Measurements from ENCODE around the gene SLIT2.

Gene SLIT2, protein sequence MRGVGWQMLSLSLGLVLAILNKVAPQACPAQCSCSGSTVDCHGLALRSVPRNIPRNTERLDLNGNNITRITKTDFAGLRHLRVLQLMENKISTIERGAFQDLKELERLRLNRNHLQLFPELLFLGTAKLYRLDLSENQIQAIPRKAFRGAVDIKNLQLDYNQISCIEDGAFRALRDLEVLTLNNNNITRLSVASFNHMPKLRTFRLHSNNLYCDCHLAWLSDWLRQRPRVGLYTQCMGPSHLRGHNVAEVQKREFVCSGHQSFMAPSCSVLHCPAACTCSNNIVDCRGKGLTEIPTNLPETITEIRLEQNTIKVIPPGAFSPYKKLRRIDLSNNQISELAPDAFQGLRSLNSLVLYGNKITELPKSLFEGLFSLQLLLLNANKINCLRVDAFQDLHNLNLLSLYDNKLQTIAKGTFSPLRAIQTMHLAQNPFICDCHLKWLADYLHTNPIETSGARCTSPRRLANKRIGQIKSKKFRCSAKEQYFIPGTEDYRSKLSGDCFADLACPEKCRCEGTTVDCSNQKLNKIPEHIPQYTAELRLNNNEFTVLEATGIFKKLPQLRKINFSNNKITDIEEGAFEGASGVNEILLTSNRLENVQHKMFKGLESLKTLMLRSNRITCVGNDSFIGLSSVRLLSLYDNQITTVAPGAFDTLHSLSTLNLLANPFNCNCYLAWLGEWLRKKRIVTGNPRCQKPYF (N-terminal part only)

DNA sequence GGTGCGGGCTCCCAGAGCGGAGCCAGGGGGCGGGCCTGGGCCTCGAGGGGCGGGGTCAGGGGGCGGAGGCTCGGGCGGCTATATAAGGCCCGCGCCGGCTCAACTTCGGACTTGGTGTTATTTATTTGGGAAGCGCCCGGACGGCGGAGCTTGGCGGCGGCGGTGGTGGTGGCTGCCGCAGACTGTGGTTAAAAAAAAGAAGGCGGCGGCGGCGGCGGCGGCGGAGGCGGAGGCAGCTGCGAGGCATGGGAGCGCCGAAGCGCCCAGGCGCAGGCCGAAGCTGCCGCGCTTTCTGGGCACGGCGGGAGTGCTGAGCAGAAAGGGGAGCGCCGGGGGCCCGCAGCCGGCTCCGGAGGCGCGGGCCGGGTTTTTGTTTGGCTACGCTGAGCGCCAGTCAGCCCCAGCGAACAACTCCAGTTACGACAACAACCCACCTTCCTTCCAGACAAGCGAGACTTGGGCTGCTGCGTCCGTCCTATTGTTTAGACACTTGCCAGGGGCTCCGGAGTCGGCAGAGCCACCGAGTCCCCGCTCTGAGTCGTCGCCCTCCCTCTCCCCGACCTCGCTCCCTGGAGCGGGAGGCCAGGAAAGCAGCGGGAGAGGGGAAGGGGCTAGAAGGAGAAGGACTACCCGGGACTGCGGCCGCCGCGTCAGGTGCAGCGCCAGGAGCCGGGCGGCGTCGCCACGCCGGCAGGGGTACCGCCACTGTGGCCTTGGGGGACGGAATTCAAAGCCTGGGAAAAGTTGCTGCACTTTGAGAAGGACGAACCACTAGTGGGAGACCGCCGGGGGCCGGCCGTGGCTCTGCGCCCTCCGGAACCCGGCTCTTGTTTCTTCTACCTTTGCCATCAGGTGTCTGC is at the start of gene SLIT2:
SLIT2 (plus strand) TSS at position 110 of the 860 bp plus-strand sequence. CDS start 1,911 bp downstream, outside the sequence.
- DNase-seq = peak in 1 of 2 donors; percentile 45

DNA sequence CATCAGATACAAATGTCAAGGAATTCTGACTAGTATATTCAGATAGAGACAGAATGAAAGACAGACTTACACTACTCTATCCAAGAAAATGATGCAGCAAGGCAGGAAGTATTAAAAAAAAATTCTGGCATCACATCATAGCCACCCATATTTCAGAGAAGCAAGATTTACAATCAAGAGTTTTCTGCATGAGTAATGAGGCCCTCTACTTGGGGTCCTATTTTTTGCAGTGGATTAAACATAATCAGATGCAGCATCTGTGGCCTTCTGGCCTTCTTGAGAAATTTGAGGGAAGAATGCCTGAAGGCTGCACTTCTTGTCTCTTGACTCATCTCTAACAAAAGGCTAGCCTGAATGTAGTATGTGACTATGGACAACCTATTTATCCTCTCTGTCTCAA is 48.2 kb upstream of the SLIT2 start:
- DNase-seq = no peak

GRCh38 chr4:20217521-20217920 is 34.2 kb upstream of the SLIT2 start:
- DNase-seq = no peak

GRCh38 chr4:20217951-20218350 is 33.8 kb upstream of the SLIT2 start:
- DNase-seq = no peak

GRCh38 chr4:20219521-20219920 is 32.2 kb upstream of the SLIT2 start:
- DNase-seq = no peak

GRCh38 chr4:20237894-20238537 is 13.7 kb upstream of the SLIT2 start:
- no peak for DNase-seq

DNA sequence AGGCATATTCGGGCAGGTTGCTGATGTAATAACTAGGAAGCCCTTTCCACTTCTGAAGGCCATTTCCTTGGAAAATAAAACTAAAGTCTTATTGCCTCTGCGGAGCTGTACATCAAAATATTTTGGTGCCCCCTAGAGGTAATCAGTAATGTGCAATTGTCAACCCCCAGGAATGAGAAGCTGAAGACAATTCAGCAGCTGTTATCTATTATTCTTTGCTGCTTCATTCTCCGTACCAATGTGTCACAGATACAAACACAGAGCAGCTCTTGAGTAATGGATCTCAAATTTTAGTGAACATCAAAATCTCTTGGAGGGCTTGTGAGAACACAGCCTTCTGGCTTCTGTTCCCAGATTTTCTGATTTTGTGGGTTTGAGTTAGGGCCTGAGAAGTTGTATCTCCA is 3.5 kb upstream of the SLIT2 start:
- no peak for DNase-seq

- no peak for DNase-seq
Observed at GRCh38 chr4:20249333-20249732, 2.4 kb upstream of the SLIT2 start.

- DNase-seq = no peak
Observed at GRCh38 chr4:20251031-20251795, 492 bp upstream of the SLIT2 start.

DNA sequence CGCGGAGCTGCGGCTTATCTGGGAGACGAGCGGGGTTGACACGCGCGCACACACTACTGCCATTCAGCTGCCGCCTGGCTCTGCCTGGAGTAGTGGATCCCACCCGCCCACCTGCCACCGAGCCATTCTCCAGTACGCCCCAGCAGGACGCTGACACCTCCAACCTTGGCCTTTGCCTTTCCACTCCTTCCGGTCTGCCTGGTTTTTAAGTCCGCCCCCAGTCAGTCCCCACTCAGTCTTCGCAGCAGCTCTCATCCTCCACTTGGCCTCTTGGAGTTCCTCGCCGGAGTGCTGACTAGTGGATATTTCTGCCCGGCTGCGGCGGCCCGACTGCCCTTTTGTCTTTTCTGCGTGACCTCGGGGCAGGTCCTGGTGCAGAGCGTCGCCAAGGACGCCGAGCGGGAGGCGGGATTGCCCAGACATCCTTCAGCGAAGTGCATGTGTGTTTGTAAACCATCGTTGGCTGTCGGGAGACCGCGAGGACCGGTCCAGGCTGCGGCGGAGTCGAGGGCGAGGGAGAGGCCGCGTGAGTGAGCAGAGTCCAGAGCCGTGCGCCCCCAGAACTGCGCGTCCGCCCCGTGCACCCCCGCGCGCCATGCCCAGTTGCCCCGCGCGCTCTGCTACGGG is 1.1 kb downstream of the SLIT2 start:
- no peak for DNase-seq

DNA sequence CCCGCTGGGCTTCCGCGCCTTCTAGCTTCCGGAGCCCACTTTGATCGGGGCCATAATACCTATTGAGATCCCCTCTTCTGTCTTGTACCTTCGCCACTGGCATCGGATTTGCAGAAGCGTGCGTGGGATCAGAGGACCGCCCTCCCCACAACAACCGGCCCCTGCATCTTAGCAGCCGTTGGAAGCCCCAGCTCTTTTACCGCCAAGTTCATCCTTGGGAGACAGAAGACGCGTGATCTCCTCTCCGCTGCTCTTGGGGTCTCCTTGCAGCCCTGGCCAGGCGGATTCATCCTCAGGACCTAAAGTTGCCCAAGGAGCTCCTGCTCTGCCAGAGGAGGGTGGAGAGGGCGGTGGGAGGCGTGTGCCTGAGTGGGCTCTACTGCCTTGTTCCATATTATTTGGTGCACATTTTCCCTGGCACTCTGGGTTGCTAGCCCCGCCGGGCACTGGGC is 1.6 kb downstream of the SLIT2 start:
- no peak for DNase-seq

DNA sequence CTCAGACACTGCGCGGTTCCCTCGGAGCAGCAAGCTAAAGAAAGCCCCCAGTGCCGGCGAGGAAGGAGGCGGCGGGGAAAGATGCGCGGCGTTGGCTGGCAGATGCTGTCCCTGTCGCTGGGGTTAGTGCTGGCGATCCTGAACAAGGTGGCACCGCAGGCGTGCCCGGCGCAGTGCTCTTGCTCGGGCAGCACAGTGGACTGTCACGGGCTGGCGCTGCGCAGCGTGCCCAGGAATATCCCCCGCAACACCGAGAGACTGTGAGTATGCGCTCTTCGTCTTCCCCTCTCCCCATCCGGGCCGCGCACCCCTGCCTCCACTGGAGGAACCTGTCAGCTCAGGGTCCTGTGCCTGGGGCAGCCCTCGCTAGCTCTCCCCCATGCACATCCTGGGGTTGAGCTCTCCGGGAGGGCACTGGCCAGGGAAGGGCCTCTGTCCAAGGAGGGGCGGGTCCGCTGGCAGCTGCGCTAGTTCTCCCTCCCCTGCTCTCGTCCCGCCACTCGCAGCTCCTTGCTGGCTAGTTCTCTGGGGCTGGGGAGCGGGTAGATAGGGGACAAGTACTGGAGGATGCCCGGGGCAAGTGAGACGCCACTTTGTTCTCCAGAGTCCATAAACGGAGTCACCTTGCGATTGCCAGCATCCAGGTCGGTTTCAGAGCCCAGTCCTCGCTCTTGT is 2.2 kb downstream of the SLIT2 start:
- DNase-seq = peak in 1 of 2 donors; percentile 1

DNA sequence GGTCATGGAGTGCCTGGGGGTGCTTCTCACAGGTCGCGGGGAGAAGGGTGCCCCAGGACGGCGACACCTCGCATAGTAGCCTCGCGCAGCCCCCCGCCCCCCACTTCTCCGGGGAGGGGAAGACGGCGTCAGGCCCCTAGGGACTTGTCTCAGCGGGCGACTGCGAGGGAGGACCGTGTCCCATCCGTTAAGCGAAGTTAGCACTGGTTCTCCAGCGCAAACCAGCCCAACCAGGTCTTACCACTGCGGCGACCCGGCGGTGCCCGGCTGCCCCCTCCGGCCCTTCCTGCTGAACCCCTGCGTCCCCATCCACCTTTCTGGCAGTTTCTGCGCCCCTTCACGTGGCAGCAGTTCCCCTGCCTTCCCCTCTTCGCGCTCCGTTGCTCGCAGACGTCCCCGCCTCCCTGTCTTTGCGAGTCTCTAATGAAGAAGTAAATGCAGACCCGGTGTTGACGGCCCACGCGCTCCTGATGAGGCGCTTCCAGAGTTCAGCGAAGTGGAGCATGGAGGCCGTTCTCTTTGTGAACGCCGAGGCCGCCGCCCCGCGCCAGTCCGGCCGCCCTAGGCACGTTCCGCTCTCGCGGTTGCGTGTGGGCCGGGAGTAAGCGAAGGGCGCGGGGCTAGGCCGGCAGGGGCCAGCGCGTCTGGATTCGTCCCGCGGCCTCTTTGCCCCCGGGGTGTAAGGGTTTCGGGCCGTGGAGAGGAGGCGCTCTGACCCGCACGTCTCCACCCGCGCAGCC is 3.0 kb downstream of the SLIT2 start:
- DNase-seq = no peak

DNA sequence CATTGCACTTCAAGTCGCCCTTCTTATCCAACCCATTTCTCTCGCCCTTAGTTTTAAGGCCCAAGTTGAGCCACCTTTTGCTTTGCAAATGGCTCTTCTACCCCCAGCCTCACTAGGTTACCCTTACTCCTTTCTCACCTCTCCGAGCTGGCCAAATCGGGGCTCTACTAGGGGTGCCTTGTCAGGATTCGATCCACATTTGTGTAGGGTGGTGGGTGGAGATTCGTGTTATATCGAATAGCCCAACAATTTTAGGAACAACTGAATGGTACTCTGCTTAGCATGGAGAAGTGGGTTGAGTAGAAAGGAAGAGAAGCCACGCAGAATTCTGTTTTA is 3.5 kb downstream of the SLIT2 start:
- DNase-seq = no peak

DNA sequence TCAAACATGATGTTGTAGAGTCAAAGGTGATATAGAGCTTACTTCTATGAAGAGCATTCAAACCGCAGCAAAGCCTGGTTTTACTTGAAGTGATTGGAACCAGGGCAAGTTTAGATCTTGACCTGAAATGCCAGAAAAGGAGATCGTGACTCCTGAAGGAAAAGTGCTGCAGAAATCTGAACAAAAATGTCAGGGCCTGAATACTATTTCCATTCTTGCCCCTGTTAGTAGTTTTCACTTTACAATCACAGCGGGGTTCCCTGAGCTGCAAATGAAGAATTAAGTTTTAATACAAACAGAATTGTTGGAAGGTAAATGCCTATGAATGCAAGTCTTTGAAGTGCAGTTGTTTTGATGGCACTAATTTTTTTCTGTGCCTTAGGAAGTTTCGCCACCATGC is 4.1 kb downstream of the SLIT2 start:
- no peak for DNase-seq

GRCh38 chr4:20256381-20256881 is 4.7 kb downstream of the SLIT2 start:
- DNase-seq = no peak

DNA sequence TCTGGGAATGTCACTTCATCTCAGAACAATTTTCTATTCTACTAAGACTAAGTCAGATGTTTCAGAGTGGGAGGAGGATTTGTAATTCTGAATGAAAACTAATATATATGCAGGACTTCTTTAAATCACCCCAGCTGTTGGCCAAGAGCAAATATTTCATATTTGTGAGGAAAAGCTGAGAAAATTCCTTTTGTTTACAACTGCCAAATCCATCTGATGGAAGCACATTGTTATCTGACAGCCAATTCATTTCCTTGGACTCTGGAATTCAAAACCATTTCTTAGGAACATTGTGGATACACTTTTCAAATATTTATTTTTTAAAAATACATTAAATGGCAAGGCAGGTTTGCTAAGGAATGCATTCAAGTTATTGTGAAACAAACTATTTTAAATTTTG is 8.0 kb downstream of the SLIT2 start:
- no peak for DNase-seq

- no peak for DNase-seq
Observed at GRCh38 chr4:20260821-20261220, 9.1 kb downstream of the SLIT2 start.

DNA sequence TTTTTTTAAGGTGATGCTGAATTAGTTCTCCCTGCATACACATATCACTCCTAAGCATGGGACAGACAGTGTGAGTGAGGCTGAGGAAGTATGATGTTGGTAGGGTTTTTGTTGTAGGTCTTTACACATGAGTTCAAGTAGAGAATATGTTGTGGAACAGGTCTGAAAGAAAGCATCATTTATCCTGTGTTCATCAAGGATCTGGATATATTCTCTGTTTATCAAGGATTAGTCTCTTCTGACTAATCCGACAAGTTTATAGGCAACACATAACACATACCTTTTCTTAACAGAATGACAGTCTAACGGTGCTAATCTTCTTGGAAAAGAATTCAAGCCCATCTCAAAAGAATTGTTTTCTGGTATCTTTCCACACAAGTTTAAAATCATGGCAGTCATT is 10.5 kb downstream of the SLIT2 start:
- no peak for DNase-seq

GRCh38 chr4:20264688-20265087 is 13.0 kb downstream of the SLIT2 start:
- DNase-seq = no peak
